ELR (cell line): Measurements from ENCODE around the gene KANTR.

Experiments used
- DNase-seq: peaks from one replicate; pipeline ENCODE4 v3.0.0-alpha.2; 2015; ENCODE audit warnings: low read depth

The KANTR gene, protein sequence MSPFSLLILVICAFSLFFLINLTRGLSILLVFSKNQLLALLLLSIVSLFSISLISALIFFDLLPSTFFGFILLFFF

DNA sequence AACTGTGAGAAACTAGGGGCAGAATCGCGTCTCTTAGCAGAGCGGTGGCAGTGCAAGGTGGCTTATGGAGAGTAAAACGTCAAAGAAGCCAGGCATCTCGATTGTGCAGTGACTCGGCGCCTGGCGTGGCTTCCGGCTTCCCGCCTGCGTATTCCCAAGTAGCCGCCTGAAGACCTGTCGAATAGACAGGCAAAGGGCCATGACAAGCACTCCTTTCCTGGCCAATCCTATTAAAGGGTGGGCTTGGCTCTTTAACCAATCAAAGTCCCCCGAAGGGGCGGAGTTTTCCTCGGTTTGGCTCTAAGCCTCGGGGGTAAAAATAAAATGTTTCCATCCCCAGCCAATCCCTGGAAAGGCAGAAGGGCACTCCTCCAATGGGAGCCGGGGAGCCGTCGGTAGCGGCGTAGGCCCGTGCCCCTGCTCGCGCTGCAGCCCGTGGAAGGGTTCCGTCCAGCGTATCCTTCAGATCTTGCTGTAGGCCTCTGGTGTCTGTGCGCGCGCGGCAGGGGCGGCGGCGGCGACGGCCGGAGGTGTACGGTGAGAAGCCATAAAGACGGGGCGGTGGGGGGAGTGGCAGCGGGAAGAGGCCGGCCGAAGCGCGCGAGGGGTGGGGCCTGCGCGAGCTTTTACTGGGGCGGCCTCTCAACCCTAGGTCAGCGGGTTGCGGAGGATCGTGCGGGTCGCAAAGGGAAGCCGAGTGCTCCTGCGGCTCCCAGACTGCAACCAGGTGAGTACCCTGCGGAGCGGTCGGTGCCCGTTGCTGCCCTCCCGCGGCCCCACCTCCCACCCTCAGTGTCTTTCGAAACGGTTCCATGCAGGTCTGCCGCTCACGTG, at the start of gene KANTR:
KANTR (plus strand) TSS at position 395 of the 834 bp plus-strand sequence. CDS start 30,131 bp downstream, outside the sequence.
- peak; percentile 95 for DNase-seq

DNA sequence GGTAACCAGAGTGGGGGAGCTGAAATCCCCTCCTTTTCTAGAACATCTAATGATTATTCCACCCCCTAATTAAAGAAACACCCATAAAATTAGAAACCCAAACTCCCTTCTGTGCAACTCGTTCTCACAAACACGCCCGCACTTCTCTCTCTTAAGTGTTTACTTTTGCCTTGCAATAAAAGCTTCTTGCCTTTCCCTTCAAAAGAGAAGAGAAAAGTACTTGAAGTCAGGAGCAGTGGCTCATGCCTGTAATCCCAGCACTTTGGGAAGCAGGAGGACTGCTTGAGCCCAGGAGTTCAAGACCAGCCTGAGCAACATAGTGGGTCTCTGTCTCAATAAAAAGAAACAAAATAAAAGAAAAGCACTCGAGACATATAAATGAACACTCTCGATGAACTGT, 48.9 kb upstream of the KANTR start:
- DNase-seq: no peak

DNA sequence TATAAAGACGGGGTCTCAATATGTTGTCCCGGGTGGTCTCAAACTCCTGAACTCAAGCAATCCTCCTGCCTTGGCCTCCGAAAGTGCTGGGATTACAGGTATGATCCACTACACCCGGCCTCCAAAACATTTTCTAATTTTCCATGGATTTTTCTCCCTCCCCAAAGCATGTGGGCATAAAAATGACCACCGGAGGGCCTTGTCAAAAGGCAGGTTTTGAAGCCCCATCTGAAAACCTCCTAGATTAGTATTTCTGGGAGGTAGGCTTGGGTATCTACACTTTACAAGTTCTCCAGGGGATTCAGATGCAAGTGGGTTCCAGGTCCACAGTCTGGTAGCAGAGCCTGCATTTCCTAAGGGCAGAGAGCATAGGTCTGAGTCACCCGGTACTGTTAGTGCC, 46.7 kb upstream of the KANTR start:
- DNase-seq: peak; percentile 47

DNA sequence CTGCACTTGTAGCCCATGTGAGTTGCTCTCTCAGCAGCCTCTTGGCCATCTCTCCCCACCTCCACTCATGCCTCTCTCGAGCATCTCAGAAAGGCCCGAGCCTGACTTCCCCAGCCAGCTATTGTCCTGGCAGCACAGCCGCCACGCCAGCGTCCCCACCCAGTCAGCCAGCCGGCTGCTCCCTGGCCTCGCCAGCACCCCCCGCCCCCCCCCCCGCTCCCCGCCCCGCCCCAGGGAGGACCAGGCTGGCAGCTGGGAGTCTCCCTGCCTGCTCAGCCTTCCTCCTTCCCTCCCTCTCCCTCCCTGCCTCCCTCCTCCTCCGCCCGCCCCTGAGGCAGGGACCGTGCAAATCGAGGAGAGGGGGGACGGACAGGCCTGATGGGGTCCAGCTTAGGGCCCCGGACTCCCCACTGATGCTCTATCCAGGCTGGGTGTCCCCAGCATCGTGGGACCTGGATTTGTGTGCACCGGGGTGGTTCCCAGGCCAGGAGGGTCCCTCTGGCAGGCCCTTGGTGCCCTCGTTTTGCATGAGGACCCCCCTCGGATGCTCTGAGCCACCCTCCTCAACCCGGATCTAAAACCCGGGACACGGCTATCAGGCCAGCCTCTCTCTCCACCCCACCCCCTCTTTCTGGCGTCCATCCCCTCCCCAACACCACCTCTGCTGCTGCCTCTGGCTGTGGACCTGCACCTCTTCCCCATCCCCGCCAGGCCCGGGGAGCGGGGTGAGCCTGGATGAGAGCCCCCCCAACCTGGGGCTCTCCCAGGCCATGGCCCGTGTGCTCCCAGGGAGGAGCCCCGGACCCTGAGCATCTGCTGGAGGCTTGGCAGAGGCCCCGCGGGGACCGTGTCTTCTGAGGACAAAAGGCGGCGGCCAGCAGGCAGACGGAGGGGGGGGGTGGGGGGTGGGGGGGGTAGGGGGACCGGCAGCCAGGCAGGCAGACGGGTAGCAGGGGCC, 45.5 kb upstream of the KANTR start, which contains the start of gene GPR173:
GPR173 (plus strand) TSS at position 621 of the 958 bp plus-strand sequence. CDS start 27,833 bp downstream, outside the sequence.
- peak; percentile 59 for DNase-seq

DNA sequence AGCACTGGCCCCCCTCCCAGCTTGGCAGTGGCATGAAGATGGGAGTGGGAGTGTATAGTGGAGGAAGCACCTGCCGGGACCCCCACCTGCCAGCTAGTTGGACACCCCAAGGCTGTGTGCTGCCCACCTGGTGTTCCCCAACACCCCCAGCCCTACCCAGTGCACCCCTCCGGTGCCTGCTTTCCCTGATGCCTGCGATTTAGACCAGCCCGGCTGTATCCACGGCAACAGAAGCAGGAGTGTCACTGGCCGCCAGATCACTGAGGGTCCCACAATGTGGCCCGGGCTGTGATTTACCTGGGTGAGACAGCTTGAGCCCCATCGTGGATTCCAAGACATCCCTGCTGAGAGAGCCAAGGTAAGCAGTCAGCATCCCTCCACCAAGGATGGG, 44.8 kb upstream of the KANTR start:
- DNase-seq: no peak

DNA sequence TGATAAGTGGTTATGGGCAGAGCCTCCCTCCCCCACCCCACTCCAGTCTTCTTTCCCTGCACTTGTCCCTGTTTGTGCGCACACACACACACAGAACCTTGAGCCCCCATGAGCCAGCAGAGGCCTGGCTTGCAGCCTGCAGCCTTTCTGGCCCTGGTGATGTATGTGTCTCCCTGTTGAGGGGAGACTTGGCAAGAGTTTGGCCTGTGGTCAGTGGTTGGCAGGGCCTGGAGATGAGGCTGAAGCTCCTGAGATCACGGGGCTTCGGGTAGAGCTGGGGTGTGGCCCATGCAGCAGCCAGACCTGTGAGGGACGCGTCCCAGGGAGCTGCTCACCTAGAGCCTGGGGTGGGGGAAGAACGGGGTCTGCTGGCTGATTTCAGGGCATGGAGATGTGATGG, 43.1 kb upstream of the KANTR start:
- no peak for DNase-seq

DNA sequence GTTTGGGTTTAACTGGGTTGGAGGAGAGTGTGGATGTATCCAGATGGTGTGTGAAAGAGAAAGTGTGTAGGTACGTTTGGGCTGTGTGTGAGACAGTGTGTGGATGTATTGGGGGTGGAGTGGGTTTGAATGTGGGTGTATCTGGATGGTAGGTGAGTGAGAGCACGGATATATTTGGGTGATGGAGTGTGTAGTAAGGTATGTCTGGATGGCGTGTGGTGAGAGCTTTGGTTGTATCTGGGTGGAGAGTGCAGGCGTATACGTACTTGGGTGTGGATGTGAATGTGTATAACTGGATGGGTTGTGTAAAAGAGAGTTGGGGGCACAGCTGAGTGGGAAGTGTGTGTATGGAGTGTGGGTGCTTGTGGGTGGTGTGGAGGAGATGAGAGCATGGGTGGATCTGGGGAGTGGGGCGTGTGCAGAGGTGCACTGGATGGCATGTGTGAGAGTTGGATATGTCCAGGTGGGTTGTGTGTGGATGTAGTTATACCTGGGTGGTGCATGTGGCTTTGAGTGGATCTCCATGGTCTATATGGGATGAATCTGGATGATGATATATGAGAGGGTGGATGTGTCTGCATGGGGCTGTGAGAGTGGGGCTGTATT, 38.6 kb upstream of the KANTR start:
- DNase-seq: no peak

DNA sequence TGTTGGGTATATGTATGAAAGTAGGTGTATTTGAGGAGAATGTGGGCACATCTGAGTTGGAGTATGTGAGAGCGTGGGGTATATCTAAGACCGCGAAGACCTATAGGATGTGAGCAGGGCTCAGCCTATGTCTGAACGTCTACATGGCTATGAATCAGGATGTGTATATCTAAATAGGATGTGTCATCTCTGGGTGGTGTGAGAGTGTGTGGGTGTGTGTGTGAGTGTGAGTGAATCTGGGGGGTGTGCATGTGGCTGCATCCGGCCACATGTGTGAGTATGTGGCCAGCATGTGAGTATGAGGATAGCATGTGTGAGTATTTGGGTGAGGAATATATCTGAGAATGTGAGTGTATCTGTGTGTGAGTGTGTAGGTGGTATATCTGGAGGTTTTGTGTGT, 37.6 kb upstream of the KANTR start:
- DNase-seq: peak; percentile 18

DNA sequence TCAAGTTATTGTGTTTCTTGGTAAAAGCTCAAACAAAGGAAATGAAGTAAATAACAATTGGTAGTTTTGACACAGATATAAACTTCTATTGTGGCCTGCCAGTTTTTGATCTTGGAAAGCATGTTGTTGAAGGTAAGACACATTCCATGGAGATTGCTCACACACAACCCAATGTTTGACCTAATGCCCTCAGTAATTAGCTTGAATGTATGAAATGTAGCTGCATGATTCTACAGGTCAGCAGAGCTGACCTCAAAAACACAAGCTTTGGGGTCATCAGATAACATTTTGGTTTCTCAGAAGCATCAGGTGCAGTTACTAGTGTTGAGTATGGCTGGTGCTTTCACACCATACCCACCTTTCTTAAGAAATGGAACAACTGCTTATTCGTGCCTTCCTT, 28.8 kb upstream of the KANTR start:
- DNase-seq: no peak

DNA sequence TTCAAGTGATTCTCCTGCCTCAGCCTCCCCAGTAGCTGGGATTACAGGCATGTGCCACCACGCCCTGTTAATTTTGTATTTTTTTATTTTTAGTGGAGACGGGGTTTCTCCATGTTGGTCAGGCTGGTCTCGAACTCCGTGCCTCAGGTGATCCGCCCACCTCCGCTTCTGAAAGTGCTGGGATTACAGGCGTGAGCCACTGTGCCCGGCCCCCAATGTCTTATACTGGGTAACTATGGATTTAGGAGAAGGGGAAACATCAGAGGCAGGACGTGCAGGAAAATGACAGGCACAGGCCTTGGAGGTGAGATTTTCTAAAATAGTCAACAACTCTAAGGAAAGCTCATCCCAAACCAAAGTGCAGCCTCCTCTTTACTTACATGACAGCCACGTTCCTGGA, 22.9 kb upstream of the KANTR start:
- DNase-seq: no peak

DNA sequence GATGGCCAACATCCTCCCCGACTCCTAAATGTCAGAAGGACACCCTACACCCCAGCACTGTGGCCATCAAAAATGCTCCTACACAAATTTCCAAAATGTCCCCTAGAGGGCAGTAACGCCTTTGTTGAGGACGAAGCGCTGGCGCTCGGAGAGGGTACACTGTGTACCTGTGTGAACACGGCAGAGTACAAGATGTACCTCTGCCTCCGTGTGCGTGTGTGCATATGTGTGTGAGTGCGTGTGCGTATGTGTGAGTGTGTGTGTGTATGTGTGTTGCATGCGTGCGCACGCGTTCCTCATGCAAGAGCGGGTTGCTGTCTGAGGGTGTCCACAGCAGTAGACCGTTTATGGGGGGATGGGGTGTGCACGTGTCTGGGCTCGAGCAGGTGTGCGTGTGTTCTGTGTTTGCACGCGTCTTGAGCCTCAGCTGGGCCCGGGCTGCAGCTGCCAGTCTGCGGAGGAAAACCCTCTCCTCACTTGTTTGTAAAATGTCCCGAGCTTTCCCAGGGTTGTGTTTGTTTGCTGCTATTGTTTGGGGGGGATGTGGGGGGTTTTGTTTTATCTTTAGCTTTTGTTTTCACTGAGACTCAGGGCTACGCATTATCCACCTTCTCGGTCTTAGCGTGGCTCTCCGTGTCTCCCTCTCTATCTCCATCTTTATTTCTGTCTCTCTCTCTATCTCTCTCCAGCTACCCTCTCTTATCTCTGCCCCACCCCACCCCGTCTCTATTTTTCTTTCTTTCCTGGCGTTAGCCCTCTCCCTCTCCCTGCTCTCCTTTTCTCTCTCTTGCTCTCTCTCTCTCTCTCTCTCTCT, 22.1 kb upstream of the KANTR start:
- peak; percentile 71 for DNase-seq

DNA sequence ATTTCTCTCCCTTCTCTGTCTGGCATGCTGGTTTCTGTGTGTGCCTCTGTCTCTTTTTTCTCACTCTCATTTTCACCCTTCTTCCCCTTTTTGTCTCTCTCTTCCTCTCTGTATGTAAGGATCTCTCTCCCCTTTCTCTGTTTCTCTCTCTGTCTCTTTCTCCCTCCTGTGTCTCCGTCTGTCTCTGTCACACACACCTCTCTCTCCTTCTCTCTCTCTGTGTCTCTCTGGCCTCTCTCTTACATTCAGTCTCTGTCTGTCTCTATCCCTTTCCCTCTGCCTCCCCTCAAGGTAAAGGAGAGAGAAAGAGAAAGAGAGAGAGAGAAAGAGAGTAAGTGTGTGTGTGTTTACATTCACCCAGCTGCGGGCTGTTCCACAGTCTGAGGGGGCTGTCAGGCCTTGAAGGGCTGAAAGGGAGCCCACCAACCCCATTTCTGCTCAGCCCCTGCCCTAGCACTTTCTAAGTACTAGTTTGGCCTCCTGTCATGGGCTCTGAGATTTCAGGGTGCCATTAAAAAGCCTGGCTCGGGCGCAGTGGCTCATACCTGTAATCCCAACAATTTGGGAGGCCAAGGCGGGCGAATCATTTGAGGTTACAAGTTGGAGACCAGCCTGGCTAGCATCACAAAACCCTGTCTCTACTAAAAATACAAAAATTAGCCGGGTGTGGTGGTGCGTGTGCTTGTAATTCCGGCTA, 21.4 kb upstream of the KANTR start:
- no peak for DNase-seq

DNA sequence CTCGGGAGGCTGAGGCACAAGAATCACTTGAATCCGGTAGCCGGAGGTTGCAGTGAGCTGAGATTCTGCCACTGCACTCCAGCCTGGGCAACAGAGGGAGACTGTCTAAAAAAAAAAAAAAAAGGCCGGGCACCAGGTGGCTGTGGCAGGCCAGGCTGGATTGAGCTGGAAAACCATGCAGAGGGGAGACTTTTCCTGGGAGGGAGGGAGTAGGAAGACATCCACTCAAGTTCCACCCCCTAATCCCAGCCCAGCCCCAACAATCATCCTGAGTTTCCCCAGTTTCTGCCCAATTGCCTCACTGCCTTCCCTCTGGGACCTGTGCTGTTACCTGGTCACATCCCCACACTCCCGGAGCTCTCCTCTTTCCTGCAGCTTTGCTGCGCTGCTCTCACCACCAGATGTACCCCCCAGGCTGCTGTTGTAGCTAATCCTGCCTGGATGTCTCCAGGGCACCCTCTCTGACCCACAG, 20.8 kb upstream of the KANTR start:
- no peak for DNase-seq

DNA sequence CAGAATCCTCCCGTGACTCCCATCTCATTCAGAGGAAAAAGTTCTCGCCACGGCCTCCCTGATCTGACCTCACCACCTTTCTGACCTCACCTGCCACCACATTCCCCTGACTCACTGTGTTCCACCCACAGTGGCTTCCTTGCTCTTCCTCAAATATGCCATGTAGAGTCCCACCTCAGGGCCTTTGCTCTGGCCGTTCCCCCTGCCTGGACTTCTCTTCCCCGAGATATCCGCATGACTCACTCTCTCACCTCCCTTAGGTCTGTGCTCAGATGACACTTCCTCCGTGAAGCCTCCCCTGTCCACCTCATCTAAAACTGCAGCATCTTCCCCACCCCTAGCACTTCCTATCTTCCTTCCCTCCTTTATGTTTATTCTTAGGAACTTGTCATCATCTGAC, 18.9 kb upstream of the KANTR start:
- DNase-seq: no peak

DNA sequence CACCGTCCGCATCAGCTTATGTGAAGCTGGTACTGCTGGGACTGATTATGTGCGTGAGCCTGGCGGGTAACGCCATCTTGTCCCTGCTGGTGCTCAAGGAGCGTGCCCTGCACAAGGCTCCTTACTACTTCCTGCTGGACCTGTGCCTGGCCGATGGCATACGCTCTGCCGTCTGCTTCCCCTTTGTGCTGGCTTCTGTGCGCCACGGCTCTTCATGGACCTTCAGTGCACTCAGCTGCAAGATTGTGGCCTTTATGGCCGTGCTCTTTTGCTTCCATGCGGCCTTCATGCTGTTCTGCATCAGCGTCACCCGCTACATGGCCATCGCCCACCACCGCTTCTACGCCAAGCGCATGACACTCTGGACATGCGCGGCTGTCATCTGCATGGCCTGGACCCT, 17.3 kb upstream of the KANTR start:
- no peak for DNase-seq

DNA sequence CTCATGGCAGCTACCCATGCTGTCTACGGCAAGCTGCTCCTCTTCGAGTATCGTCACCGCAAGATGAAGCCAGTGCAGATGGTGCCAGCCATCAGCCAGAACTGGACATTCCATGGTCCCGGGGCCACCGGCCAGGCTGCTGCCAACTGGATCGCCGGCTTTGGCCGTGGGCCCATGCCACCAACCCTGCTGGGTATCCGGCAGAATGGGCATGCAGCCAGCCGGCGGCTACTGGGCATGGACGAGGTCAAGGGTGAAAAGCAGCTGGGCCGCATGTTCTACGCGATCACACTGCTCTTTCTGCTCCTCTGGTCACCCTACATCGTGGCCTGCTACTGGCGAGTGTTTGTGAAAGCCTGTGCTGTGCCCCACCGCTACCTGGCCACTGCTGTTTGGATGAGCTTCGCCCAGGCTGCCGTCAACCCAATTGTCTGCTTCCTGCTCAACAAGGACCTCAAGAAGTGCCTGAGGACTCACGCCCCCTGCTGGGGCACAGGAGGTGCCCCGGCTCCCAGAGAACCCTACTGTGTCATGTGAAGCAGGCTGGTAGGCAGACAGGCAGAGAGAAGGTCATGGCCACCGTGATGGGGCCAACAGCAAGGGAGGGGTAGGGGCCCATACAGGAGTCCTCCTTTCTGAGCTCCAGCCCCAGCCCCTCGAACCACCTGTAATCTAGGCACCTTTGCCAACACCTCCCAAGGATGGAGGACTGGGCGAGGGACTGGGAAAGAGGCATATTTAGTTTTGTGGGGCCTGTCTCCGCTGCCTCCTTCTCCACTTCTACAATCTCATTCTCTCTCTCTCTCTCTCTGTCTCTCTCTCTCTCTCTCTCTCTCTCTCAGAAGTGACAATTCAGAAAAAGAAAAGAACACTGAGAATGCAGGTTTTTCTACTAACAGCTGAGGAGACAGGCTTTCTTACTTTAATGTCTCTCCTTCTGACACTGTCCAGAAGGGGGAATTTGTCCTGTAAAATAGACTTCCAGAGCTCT, 16.4 kb upstream of the KANTR start:
- no peak for DNase-seq

DNA sequence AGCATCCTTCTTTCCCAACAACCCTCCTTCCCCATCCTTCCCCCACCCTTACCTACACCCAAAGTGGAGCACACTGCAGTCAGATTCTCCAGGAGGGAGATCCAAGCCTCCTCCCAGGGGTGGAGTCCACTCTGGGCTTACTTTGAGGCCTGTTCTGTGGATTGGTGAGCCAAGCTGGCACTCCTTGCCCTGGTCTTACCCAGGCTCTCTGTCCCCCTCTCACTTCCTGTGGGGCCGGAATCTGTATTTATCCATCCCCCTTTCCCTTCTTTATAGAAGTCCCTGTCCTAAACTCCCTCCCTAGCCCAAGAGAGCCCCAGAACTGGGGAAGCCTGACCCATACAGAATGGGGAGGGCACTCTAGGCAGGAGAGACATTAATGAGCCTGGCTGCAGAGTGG, 15.0 kb upstream of the KANTR start:
- DNase-seq: no peak

DNA sequence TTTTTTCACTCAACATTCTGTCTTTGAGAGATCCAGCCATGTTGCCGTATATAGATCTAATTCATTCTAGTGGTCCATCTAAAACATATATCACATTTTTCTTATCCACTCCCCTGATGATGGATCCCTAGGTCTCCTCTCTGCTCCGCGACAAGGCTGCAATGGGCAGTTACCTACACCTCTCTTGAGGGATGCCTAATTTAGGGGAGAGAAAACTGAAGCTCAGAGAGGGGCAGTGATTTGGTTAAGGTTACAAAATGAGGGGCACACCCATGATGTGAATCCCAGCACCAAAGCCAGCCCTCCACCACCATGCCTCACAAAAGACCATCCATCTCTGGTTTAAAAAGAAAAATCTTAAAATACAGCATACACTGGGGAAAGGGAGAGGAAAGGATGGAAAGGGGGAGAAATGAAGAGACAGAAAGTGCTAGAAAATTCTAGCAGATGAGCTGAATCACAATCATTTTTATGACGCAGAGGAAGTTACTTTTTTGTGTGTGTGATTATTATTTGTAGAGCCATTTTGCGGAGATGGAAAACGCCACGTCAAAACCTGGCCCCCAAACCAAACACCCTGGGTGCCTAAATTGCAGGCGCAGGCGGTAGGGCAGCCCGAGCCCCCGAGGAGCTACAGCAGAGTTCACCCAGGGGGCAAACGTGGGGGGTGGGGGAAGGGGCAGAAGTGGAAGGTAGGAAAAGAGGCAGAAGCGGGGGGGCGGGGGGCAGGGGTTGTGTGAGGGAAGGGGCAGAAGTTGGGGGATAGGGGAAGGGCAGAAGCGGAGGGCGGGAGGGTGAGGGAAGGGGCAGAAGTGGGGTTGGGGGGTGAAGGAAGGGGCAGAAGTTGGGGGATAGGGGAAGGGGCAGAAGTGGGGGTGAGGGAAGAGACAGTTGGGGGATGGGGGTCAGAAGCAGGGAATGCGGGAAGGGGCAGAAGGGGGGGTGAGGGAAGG, 13.0 kb upstream of the KANTR start:
- DNase-seq: peak; percentile 35
